HG02870 (cell line): ENCODE measurements around the gene COL5A2.

Experiments used
- ATAC-seq: cut with Tn5 transposase; IDR thresholded peaks from one replicate; pipeline ENCODE4 v1.9.1; 2021; ENCODE audit warnings: mild to moderate bottlenecking, moderate library complexity; ENCODE audit not compliant: unreplicated experiment

Gene COL5A2

GRCh38 chr2:189109921-189110397, 69.6 kb downstream of the COL5A2 start:
- peak; percentile 68 for ATAC-seq

- no peak for ATAC-seq
These were observed 74.6 kb downstream of the COL5A2 start for GRCh38 chr2:189104934-189105333.

- no peak for ATAC-seq
These were observed 76.8 kb downstream of the COL5A2 start for GRCh38 chr2:189102735-189103134.

GRCh38 chr2:189097934-189098333, 81.6 kb downstream of the COL5A2 start:
- no peak for ATAC-seq

GRCh38 chr2:189096769-189097447, 82.7 kb downstream of the COL5A2 start:
- no peak for ATAC-seq

- no peak for ATAC-seq
These were observed 84.5 kb downstream of the COL5A2 start for GRCh38 chr2:189095101-189095500.

- ATAC-seq: no peak
These were observed 86.6 kb downstream of the COL5A2 start for GRCh38 chr2:189092936-189093335.

GRCh38 chr2:189091253-189091652, 88.3 kb downstream of the COL5A2 start:
- no peak for ATAC-seq

GRCh38 chr2:189088591-189089205, 90.9 kb downstream of the COL5A2 start:
- ATAC-seq: no peak

GRCh38 chr2:189086710-189087109, 92.9 kb downstream of the COL5A2 start:
- ATAC-seq: no peak

GRCh38 chr2:189086250-189086649, 93.3 kb downstream of the COL5A2 start:
- ATAC-seq: no peak

- ATAC-seq: no peak
These were observed 96.0 kb downstream of the COL5A2 start for GRCh38 chr2:189083606-189084005.

- ATAC-seq: no peak
These were observed 96.5 kb downstream of the COL5A2 start for GRCh38 chr2:189083106-189083505.

- ATAC-seq: no peak
These were observed 97.1 kb downstream of the COL5A2 start for GRCh38 chr2:189082376-189082975.

GRCh38 chr2:189076572-189076971, 103.0 kb downstream of the COL5A2 start:
- no peak for ATAC-seq

GRCh38 chr2:189076120-189076519, 103.4 kb downstream of the COL5A2 start:
- ATAC-seq: no peak

- no peak for ATAC-seq
These were observed 105.1 kb downstream of the COL5A2 start for GRCh38 chr2:189074506-189074905.

- ATAC-seq: no peak
These were observed 107.5 kb downstream of the COL5A2 start for GRCh38 chr2:189072036-189072435.

- no peak for ATAC-seq
These were observed 109.5 kb downstream of the COL5A2 start for GRCh38 chr2:189069855-189070619.

GRCh38 chr2:189066037-189066436, 113.5 kb downstream of the COL5A2 start:
- no peak for ATAC-seq

GRCh38 chr2:189060096-189060642, 119.4 kb downstream of the COL5A2 start:
- no peak for ATAC-seq
